KOPT-K1 (cell line): Measurements from ENCODE around the gene SPATS2L.

Experiments
- H3K27ac ChIP-seq: fragments of 200-600 bp; sonication (generic); 2 replicates; pipeline ENCODE4 v1.5.1; 2016; ENCODE audit warnings: antibody characterized with exemption, mild to moderate bottlenecking, low read depth, low read length; ENCODE audit not compliant: poor library complexity, severe bottlenecking
- H3K36me3 ChIP-seq: fragments of 200-600 bp; sonication (generic); 2 replicates; pipeline ENCODE4 v1.5.1; 2017; ENCODE audit warnings: antibody characterized with exemption, mild to moderate bottlenecking, low read length, moderate library complexity; ENCODE audit not compliant: insufficient read depth
- H3K9me3 ChIP-seq: fragments of 200-600 bp; sonication (generic); 2 replicates; pipeline ENCODE4 v1.5.1; 2017; ENCODE audit warnings: antibody characterized with exemption, low read length, mild to moderate bottlenecking; ENCODE audit not compliant: insufficient read depth, poor library complexity, severe bottlenecking

The SPATS2L gene

DNA sequence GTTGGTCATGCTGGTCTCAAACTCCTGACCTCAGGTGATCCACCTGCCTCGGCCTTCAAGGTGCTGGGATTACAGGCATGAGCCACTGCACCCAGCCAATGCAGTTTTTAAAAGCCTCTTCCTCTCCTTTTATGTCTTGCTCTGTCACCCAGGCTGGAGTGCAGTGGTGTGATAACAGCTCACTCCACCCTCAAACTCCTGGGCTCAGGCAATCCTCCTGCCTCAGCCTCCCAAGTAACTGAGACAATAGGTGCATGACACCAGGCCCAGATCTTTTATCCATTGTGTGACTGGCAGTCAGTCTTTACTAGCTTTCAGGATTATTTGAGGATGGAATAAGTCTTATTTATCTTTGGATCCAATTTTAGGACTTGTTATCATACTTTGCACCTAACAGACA is 190.2 kb downstream of the SPATS2L start:
- Histone ChIP-seq H3K27ac (no peak overlapping the region), H3K9me3 (no peaks in the 10 kb centered on the region), H3K36me3 (peaks cover 63% of the 10 kb centered on the region)

- no peak overlapping the region for H3K27ac ChIP-seq
- H3K9me3 ChIP-seq: no peaks in the 10 kb centered on the region
- peaks cover 59% of the 10 kb centered on the region for H3K36me3 ChIP-seq
Observed at GRCh38 chr2:200498402-200499162, 192.1 kb downstream of the SPATS2L start.

GRCh38 chr2:200502196-200502595 is 195.7 kb downstream of the SPATS2L start:
- Histone ChIP-seq H3K27ac (no peak overlapping the region), H3K36me3 (peaks cover 45% of the 10 kb centered on the region), H3K9me3 (no peaks in the 10 kb centered on the region)

DNA sequence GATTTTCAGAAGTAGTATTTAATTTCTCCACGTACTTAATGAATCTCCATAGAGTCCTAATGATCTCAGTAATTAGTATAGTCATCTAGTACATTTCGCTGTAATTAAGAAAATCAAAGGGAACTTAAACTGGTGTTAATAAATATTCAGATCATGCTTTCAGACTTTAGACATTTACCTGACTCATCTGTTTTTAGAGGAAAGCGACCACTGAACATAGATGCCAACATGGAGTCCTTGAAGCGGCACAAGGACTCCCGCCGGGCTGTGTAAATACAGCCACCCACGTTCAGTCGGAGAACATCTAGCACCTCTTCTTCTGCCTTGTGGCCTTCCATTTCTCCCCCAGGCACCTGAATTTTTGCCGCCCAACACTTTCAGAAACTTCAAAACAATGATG is 200.2 kb downstream of the SPATS2L start:
- H3K36me3 ChIP-seq: peaks cover 29% of the 10 kb centered on the region
- no peaks in the 10 kb centered on the region for H3K9me3 ChIP-seq
- no peak overlapping the region for H3K27ac ChIP-seq

DNA sequence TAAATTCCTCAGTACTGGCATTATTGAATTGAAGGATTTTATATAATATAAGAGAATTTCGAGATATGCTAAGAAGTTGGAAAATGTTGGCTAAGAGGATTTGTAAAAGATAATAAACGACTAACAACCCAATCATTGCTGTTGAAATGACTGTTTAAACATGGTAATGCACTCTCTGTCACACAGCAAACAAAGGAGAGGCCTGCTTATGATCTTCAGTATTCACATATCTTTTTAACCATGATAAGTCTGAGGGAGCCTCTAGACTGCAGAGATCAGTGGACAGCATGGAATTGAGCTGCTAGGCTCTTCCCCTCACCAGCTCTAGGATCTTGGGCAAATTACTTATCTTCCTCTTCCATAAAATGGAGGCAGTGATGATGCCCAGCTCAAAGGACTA is 200.7 kb downstream of the SPATS2L start:
- H3K27ac ChIP-seq: no peak overlapping the region
- H3K36me3 ChIP-seq: peaks cover 29% of the 10 kb centered on the region
- H3K9me3 ChIP-seq: no peaks in the 10 kb centered on the region

- Histone ChIP-seq H3K36me3 (peaks cover 9% of the 10 kb centered on the region), H3K9me3 (no peaks in the 10 kb centered on the region), H3K27ac (peak overlapping the region; percentile 71)
Observed at GRCh38 chr2:200509235-200509611, 202.7 kb downstream of the SPATS2L start.

- H3K9me3 ChIP-seq: no peaks in the 10 kb centered on the region
- H3K36me3 ChIP-seq: peaks cover 6% of the 10 kb centered on the region; the same call in 1 of the 2 replicates
- H3K27ac ChIP-seq: peak within 1 kb of the TSS; percentile 71
Observed at GRCh38 chr2:200509612-200510433, 203.3 kb downstream of the SPATS2L start, which contains the start of gene KCTD18. KCTD18 (minus strand) TSS chr2:200510068; CDS start chr2:200507016, 3,052 bp downstream.

DNA sequence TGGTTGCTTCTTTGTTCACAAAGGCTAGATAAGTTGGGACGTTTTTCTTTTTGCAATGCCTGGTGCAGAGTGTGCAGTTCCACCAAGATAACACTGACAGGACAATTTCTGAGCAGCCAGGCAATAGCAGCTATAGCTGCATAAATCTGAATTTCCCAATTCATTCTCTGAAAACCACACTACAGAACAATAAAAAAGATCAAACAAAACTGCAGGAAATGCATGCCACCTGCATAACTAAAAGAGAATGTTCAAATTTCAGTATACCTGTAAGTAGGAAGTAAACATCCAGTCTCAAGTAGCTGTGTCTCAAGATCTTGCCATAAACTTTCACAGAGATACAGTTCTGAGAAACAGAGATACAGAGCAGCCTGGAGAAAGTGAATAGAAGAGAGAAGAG is 208.7 kb downstream of the SPATS2L start:
- Histone ChIP-seq H3K27ac (no peak overlapping the region), H3K9me3 (peaks cover 16% of the 10 kb centered on the region), H3K36me3 (no peaks in the 10 kb centered on the region)

DNA sequence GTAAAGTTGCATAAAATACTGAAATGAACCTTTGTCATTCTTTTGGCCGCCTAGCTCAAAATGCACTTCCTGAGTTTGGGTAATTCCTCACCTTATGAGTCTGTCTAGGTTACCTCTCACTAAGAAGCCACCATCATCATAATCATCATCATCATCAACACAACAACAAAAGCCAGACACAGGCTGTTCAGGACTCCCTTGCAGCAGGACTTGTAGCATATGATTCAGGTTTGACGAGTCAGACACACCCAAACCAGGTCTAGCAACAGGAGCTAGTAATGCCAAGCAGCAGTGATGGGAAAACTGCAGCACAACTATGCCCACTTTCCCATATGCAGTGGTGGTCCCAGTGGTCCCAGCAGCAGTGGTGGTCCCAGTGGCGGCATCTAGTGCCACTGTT is 216.7 kb downstream of the SPATS2L start:
- Histone ChIP-seq H3K9me3 (no peaks in the 10 kb centered on the region), H3K27ac (no peak overlapping the region), H3K36me3 (no peaks in the 10 kb centered on the region)

DNA sequence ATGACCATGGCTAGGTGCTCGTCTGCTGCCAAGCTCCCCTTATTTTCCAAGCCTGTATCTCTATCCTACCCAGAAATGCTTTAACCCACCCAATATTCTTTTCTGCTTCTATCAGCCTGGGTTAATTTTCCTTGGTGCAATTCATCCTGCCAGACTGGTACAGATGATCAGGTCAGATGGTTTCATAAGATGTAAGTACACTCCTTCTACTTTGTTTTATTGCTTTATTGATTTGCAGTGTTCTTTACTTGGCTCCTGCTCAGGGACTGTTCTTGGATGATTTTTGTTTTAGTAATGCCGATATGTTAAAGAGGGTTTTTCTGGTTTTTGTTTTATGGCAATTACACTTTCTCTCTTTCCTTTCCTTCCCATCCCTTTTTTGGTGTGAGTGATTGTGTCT is 217.1 kb downstream of the SPATS2L start:
- no peaks in the 10 kb centered on the region for H3K36me3 ChIP-seq
- no peaks in the 10 kb centered on the region for H3K9me3 ChIP-seq
- H3K27ac ChIP-seq: no peak overlapping the region

DNA sequence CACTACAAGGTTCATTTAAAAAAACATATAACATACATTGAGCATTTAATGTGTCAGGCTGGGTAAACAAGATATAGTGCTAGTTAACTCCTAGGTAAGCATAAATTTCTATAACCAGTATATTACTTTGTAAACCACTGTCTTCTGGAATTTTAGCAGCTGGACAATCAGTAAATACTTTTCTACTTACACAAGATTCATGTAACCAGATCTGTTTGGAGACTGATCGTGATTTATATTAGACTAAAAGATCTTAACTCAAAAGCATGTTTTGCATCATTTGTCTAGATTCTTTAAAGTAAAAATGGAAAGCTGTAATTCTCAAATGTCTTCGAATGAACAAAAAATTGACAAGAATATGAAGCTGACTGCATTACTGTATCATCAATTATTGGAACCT is 218.6 kb downstream of the SPATS2L start:
- H3K9me3 ChIP-seq: no peaks in the 10 kb centered on the region
- peak overlapping the region; percentile 96 for H3K27ac ChIP-seq

DNA sequence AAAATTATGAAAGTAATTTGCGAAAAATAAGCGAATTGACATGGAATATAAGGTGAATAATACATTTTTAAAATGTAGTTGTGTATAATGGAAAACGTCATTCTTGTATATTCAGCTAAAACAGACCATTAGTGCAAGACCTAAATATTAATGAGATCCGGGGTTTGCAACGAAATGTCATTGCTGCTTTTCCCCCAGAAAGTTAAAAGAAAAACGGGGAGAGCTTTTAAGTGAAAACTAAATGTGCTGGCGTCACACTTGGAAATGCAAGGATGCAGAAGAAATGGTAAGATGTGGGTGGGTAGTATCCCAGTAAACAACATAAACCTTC is 219.0 kb downstream of the SPATS2L start:
- Histone ChIP-seq H3K36me3 (peaks cover 8% of the 10 kb centered on the region; the same call in 1 of the 2 replicates), H3K9me3 (no peaks in the 10 kb centered on the region), H3K27ac (peak overlapping the region; percentile 96)

More for the DNA sequence above, 218.6 kb downstream of the SPATS2L start:
- 0 out of 2 replicates have a peak, but pooled peaks cover 4% of the 10 kb centered on the region for H3K36me3 ChIP-seq

DNA sequence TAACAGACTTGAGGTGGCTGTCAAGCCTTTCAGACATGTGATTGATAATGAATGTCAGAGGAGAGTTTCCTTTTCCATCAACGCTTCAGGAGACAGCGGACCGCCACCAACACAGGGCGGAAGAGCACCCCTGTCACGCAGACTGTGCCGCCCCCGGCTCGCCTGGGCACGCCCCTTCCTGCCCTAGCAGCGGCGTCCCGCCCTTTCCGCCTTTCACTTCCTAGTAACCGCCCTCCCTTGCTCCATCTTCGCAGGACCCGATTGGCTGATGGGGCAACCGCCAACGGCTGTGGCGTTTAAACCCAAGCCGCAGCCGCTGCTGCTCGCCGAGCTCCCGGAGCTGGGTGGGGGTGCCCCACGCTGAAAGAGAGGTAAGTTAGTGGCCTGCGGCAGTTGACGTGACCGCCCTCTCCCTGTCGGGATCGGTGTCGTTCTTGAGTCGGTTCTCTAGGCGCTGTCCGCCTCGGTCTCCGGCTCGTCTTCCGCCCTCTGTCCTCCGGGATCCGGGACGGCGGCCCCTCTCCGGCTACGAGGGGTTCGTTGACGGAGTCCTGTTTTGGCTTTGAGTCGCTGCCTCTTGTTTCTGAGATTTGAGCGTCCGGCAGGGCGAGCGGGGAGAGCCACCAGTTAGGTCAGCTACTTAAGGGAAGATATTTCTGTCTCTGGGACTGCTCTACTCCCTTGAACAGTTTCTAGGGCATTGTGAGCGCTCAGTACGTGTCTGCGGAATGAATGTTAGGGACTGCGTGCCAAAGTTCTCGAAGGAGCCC is 219.6 kb downstream of the SPATS2L start, which contains the start of gene SGO2:
TSS of gene SGO2 (plus strand) at position 326 of the 770 bp plus-strand sequence. CDS start 6,769 bp downstream, outside the sequence.
- Histone ChIP-seq H3K27ac (peak within 1 kb of the TSS; percentile 96), H3K9me3 (no peaks in the 10 kb centered on the region), H3K36me3 (peaks cover 13% of the 10 kb centered on the region; the same call in 1 of the 2 replicates)

- Histone ChIP-seq H3K27ac (peak overlapping the region; percentile 96), H3K9me3 (no peaks in the 10 kb centered on the region), H3K36me3 (peaks cover 35% of the 10 kb centered on the region)
Observed at GRCh38 chr2:200528228-200528627, 221.7 kb downstream of the SPATS2L start.
